RWPE2 (cell line): Measurements from ENCODE around the gene DLK1.

Experiments used
- ATAC-seq: fragments of 200-7000 bp; cut with Tn5 transposase; 3 replicates; pipeline ENCODE4 v1.9.1; 2021; ENCODE audit warnings: low read depth
- DNase-seq: peaks from one replicate; pipeline ENCODE4 v3.0.0-alpha.2; 2020; ENCODE audit warnings: low spot score
- H3K27ac ChIP-seq: fragments of 450-650 bp; 2 replicates; pipeline ENCODE4 v1.5.1; 2017; ENCODE audit warnings: mild to moderate bottlenecking; ENCODE audit not compliant: poor library complexity, severe bottlenecking
- H3K27me3 ChIP-seq: fragments of 250-450 bp; sonication (Bioruptor Pico); 2 replicates; pipeline ENCODE4 v1.5.1; 2021; ENCODE audit warnings: mild to moderate bottlenecking, moderate library complexity; ENCODE audit not compliant: insufficient read depth, poor library complexity, severe bottlenecking
- H3K36me3 ChIP-seq: fragments of 250-450 bp; sonication (Bioruptor Pico); 2 replicates; pipeline ENCODE4 v1.5.1; 2020; ENCODE audit warnings: low read depth, mild to moderate bottlenecking, moderate library complexity
- H3K4me1 ChIP-seq: fragments of 250-450 bp; sonication (Bioruptor Pico); 2 replicates; pipeline ENCODE4 v1.5.1; 2021; ENCODE audit warnings: mild to moderate bottlenecking, moderate library complexity; ENCODE audit not compliant: insufficient read depth, poor library complexity, severe bottlenecking
- H3K4me3 ChIP-seq: fragments of 250-450 bp; sonication (Bioruptor Pico); 2 replicates; pipeline ENCODE4 v1.5.1; 2021; ENCODE audit warnings: mild to moderate bottlenecking, moderate library complexity; ENCODE audit not compliant: severe bottlenecking
- H3K9me3 ChIP-seq: fragments of 250-450 bp; sonication (Bioruptor Pico); 2 replicates; pipeline ENCODE4 v1.5.1; 2021; ENCODE audit warnings: mild to moderate bottlenecking, moderate library complexity; ENCODE audit not compliant: severe bottlenecking
- TF ChIP-seq, protein P1 (sequence below): fragments of 450-650 bp; IDR thresholded peaks from one replicate; pipeline ENCODE4 v1.5.1; 2017; ENCODE audit warnings: mild to moderate bottlenecking, moderate library complexity; ENCODE audit not compliant: poor library complexity, severe bottlenecking

Gene DLK1

DNA sequence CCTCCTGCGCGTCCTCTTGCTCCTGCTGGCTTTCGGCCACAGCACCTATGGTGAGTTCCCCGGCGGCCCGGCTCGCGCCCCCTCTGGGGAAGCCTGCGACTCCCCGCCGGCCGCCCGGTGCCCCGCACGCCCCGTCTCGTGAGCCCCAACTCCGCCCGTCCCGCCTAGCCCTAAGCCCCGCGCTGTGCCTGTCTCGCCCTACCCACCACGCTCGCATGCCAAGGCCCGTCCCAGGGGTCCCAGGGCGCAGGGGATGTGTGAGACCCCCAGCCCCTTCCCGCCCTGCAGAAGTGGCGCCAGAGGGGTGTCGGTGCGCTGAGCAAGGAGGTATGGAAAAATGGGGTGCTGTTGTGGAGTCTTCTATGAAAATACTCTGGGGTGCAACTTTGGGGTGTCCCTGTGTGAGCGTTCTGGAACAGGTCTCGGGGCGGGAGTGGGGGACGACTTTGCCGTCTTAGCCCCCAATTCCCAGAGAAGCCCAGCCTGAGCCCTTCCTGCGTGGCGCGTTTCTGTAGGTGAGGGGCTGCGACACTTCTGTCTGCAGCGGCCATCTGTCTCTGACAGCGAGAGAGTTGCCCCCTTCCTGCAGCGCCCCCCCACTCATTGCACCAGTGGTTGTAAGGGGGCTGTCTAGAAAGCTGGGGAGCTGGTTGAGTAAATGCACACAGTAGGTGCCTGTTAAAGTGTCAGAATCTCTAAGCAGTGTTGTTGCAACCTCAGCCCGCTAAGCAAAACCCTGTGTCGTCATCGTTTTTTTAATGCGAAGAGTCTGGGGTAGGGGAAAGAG, 587 bp downstream of the DLK1 start:
- Histone ChIP-seq H3K4me3 (no peak overlapping the region), H3K9me3 (no peaks in the 10 kb centered on the region), H3K36me3 (no peaks in the 10 kb centered on the region), H3K4me1 (no peaks in the 10 kb centered on the region), H3K27me3 (peaks cover 63% of the 10 kb centered on the region), H3K27ac (no peak overlapping the region)
- TF ChIP-seq, protein P1, sequence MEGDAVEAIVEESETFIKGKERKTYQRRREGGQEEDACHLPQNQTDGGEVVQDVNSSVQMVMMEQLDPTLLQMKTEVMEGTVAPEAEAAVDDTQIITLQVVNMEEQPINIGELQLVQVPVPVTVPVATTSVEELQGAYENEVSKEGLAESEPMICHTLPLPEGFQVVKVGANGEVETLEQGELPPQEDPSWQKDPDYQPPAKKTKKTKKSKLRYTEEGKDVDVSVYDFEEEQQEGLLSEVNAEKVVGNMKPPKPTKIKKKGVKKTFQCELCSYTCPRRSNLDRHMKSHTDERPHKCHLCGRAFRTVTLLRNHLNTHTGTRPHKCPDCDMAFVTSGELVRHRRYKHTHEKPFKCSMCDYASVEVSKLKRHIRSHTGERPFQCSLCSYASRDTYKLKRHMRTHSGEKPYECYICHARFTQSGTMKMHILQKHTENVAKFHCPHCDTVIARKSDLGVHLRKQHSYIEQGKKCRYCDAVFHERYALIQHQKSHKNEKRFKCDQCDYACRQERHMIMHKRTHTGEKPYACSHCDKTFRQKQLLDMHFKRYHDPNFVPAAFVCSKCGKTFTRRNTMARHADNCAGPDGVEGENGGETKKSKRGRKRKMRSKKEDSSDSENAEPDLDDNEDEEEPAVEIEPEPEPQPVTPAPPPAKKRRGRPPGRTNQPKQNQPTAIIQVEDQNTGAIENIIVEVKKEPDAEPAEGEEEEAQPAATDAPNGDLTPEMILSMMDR, result no peak
- ATAC-seq (no peak), DNase-seq (no peak)

DNA sequence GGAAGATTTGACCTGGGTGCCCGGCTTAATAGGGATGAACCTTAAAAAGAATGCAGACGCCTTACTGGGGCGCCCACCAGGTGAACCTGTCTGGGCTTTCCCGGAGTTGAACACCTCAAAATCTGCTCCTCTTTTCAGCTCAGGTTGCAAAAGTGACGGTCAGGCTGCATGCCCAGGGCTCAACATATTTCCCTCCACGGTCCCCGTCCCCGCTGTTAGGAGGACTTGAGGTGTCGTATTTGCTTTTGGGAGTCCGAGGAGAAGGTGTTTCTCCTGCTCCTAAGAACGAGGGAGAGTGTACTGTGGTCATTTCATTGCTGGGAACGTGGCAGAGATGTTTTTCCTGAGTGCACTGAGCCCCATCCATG, 1.2 kb downstream of the DLK1 start:
- DNase-seq (no peak), ATAC-seq (no peak)
- Histone ChIP-seq H3K9me3 (no peaks in the 10 kb centered on the region), H3K27ac (no peak overlapping the region), H3K4me3 (no peak overlapping the region), H3K36me3 (no peaks in the 10 kb centered on the region), H3K4me1 (no peaks in the 10 kb centered on the region), H3K27me3 (peaks cover 61% of the 10 kb centered on the region)
- TF ChIP-seq, protein P1, result no peak

DNA sequence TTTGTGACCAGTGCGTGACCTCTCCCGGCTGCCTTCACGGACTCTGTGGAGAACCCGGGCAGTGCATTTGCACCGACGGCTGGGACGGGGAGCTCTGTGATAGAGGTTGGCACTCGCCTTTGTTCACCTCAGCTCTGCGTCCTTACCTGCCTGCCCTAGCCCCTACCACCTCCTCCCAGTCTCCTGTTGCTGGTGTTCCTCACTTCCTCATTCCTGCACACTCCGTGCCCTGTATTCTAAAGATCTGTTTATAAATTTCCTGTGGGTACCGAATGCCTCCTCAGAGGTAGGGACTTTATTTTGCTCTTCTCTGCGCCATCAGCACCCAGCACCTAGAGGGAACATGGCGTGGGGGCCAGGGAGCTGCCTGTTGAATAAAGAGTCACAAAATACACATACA, 2.3 kb downstream of the DLK1 start:
- Histone ChIP-seq H3K4me3 (no peak overlapping the region), H3K36me3 (no peaks in the 10 kb centered on the region)

DNA sequence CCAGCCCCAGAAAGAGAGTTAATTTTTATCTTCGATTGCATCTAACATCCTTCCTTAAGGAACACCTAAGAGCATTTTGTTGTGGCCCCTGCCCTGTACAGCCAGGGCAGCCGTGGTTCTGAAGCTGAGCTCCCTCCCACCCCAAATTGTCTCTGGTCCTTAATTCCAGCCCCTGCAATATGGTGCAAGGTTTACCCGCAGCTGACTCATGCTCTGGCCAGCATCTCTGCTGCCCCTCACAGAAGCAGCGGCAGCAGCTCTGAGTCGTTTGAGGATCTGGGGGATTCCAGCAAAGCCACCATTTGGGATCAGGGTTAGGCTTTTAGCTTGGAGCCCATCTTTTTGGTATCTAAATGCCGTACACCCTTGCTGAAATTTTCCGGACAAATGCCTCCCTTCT, 3.3 kb downstream of the DLK1 start:
- Histone ChIP-seq H3K36me3 (no peaks in the 10 kb centered on the region), H3K27me3 (peaks cover 54% of the 10 kb centered on the region), H3K4me1 (no peaks in the 10 kb centered on the region), H3K9me3 (no peaks in the 10 kb centered on the region), H3K4me3 (no peak overlapping the region), H3K27ac (no peak overlapping the region)
- TF ChIP-seq, protein P1, result no peak
- DNase-seq (no peak), ATAC-seq (no peak)

More for the DNA sequence above, 2.3 kb downstream of the DLK1 start:
- ATAC-seq, result 0 out of 3 replicates have a peak, but pooled peaks have one; percentile 30
- Histone ChIP-seq H3K27ac (no peak overlapping the region), H3K27me3 (peaks cover 60% of the 10 kb centered on the region), H3K4me1 (no peaks in the 10 kb centered on the region), H3K9me3 (no peaks in the 10 kb centered on the region)
- no peak for DNase-seq
- TF ChIP-seq, protein P1, result no peak

DNA sequence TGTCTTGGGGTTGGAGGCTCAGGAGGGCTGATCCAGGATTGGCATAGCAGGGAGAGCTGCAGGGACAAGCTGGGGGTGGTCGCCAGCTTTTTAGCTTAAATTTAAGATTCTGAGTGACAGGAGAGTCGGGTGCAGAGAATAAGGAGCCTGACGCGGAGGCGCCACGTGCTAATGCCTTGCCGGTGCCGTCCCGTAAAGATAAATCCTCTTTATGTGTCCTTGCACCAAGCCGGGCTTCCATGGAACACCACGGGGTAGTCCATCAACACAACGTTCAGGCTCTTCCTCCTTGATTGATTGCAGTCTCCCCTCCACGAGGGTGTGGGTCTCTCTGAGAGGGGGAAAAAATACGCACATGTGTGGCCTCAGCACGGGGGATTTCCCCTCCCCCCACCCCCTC, 3.9 kb downstream of the DLK1 start:
- Histone ChIP-seq H3K9me3 (no peaks in the 10 kb centered on the region), H3K36me3 (no peaks in the 10 kb centered on the region), H3K27me3 (peaks cover 51% of the 10 kb centered on the region), H3K27ac (no peak overlapping the region), H3K4me3 (no peak overlapping the region), H3K4me1 (no peaks in the 10 kb centered on the region)
- TF ChIP-seq, protein P1, result no peak
- no peak for DNase-seq
- no peak for ATAC-seq
